NCI-H1417 (cell line): ENCODE measurements around the gene FAM72B.
"Not testable (repeated sequence)": the region's sequence is repeated elsewhere in the genome, so short reads cannot be mapped to it uniquely, and the experiment has no call there.

ENCODE experiments used
- DNase-seq, 3 experiments: peaks; one replicate each; lab custom pipeline; 2025; lab: John Stamatoyannopoulos, UW

FAM72B gene

GRCh38 chr1:121152788-121153187, 31.4 kb downstream of the FAM72B start:
- not testable (repeated sequence) for DNase-seq

GRCh38 chr1:121151294-121151693, 32.8 kb downstream of the FAM72B start:
- DNase-seq, result not testable (repeated sequence)

- not testable (repeated sequence) for DNase-seq
Observed at GRCh38 chr1:121148489-121149190, 35.5 kb downstream of the FAM72B start.

- not testable (repeated sequence) for DNase-seq
Observed at GRCh38 chr1:121140393-121140792, 43.7 kb downstream of the FAM72B start.

GRCh38 chr1:121131494-121131893, 52.6 kb downstream of the FAM72B start:
- DNase-seq, result not testable (repeated sequence)

- DNase-seq, result not testable (repeated sequence)
Observed at GRCh38 chr1:121118480-121118824, 65.7 kb downstream of the FAM72B start.
